Hematopoietic multipotent progenitor cell treated with erythropoietin and hydrocortisone succinate and interleukin-3 and kit ligand, for 17 days (in vitro differentiated cells): ENCODE measurements around the gene NR1H3.
"Not testable (repeated sequence)": the region's sequence is repeated elsewhere in the genome, so short reads cannot be mapped to it uniquely, and the experiment has no call there.

Source experiments
- DNase-seq: peaks from one replicate; pipeline ENCODE4 v3.0.0-alpha.2; 2015; ENCODE audit warnings: low spot score

The NR1H3 gene

DNA sequence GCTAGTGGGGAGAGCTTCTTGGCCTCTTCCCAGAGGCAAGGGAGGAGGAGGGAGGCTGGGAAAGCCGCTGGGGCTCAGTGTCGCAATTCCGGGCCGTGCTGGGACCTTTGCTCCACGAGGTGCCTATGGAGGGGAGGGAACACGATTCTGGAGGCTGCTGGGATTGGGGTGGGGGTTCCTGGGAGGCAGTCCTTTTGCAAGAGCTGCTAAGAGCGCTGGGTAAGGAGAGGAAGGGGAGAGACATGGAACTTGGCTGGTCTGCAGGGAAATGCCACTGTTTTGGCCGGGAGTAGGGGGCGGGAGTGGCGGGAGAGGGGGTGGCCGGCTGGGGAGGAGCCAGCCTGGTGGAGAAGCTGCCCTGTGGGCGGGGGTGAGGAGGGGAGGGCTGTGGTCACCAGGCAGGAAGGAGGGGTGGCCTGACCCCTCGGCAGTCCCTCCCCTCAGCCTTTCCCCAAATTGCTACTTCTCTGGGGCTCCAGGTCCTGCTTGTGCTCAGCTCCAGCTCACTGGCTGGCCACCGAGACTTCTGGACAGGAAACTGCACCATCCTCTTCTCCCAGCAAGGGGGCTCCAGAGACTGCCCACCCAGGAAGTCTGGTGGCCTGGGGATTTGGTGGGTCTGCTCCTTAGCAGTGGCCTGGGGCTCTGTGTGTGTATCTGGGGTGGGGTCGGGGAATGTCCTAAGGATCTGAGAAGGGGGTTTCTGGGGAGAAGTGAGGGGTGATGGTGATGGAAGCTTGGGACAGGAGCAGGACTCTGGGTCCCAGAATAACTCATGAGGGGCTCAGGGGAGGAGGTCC is at the start of gene NR1H3:
Gene NR1H3, plus strand, starts transcription at position 480 of the 800 bp plus-strand sequence. CDS start 1,221 bp downstream, outside the sequence.
- no peak for DNase-seq

DNA sequence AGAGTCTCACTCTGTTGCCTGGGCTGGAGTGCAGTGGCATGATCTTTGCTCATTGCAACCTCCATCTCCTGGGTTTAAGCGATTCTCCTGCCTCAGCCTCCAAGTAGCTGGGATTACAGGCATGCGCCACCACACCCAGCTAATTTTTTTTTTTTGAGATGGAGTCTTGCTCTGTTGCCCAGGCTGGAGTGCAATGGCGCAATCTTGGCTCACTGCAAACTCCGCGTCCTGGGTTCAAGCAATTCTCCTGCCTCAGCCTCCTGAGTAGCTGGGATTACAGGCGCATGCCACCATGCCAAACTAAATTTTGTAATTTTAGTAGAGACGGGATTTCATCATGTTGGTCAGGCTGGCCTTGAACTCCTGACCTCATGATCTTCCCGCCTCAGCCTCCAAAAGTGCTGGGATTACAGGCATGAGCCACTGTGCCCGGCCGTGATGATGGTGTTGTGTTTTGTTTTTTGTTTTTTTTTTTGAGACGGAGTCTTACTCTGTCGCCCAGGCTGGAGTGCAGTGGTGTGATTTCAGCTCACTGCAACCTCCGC is 49.7 kb upstream of the NR1H3 start:
- not testable (repeated sequence) for DNase-seq

DNA sequence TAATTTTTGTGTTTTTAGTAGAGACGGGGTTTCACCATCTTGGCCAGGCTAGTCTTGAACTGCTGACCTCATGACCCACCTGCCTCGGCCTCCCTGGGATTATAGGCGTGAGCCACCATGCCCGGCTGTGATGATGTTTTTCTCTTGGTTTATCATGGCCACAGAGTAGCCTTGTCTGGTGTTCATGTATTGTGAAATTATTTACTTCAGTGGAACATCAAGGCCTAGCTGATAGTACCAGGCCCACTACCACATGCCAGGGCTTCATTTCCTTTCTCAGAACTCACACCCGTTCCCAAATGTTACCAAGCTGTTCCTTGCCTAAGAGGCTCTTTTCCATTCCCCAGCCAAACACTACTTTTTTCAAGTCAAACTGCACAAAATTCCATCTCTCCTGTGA is 49.2 kb upstream of the NR1H3 start:
- no peak for DNase-seq

DNA sequence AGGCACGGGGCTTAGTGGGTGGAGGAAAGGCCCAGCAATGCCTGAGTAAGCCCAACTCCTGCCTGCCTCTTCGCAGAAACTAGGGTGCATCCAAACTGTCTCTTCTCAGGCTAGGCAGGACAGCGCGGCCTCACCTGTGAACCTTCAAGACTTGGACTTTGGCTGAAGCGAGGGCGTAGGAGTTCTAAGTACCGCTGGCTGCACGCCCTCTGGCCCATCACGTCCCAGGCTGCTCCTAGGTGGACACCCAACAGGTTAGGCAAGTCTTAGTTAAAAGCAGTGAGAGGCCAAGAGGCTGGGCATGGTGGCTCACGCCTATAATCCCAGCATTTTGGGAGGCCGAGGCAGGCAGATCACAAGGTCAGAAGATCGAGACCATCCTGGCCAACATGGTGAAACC is 44.9 kb upstream of the NR1H3 start:
- DNase-seq = no peak

DNA sequence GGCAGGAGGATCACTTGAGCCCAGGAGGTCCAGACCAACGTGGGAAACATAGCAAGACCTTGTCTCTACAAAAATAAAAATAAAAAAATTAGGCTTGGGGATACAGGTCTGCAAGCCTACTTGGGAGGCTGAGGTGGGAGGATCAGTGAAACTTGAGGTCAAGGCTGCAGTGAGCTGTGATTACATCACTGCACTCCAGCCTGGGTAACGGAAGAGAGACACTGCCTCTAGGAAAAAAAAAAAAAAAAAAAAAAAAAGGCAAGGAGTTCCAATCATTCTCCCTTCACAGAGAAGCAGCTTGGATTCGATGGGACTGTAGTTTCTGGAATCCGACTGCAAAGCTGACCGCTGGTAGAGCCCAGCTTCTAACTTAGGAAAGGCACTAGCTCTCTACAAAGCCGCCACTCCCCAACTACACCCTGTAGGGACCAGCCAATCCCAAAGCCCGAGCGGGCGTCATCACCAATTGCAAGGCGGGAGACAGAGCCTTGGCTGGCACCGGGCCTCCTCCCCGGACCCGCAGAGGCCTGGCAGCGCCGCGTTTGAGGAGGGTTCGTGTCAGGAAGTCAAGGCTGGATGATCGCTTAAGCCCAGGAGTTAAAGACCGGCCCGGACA is 43.7 kb upstream of the NR1H3 start:
- peak; percentile 93 for DNase-seq

DNA sequence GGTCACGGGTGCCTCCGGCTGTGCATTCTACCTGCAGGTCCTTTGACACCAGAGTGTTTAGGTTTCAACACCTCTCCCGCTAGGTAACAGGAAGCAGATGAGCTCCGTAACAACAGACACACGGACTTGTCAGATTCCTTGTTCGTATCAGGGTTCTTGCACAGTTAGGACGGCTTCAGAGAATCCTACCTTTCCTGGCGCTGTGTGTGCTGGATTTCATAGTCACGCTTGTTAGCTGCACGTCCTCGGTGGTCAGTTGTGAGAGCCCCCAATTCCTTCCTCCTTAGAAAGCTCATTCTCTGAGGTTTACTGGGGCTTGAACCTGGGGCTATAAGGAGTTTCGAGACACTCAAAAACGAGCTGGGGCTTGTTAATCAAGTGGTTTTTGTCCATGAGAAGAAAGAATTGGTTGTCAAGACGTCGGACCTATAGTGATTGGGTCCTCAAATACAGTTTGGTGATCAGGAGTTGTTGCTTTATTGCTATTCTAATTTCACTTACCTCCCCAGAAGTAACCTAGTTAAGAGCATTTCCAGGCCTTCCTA is 42.4 kb upstream of the NR1H3 start:
- no peak for DNase-seq

DNA sequence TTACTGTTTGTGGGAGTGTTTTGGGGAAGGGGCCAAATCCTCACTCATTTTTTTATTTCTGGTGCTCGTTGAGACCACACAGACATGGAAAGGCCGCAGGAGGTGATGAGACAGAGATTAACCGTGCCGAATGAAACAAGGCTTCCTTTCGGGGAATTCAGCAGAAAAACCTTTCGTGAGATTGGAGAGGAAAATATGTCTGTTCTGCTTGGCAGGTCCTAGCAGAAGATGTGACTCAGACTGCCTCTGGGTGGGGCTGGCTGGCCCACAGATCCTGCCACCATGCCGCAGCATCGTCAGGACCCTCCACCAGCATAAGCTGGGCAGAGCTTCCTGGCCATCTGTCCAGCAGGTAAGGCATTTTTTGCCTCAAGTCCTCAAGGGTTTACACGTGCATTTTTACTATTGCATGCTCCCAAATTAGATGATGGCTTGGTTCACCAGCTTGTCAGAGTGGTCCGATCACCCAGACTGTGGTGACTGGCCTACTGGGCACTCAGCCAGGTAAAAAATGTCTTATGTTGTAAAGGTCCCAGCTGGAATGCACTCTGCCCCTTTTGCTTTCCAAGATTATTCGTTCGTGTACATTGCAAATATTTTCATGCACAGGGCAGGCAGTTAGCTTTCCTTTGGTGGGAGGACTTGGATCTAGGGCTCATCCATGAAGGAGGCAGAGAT is 41.5 kb upstream of the NR1H3 start:
- peak; percentile 77 for DNase-seq

DNA sequence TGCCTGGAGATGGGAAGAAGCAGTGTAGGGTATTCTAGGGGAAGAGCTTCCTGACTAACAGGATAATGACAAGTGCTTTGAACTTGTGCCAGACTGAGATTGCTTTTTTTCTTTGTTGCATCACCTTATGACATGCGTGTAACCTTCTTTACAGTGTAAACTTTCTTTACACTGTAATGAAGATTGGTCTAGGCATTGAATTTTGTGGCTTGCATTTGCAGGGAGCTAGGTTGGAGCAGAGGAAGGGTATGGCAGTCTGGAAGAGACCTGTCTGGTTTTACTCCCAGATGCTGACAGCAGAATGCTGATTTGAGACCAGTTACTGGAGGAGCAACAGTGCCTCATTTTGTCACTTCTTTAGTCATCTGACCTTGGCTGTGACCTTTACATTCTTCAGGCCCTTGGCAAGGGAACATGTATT is 37.4 kb upstream of the NR1H3 start:
- no peak for DNase-seq

DNA sequence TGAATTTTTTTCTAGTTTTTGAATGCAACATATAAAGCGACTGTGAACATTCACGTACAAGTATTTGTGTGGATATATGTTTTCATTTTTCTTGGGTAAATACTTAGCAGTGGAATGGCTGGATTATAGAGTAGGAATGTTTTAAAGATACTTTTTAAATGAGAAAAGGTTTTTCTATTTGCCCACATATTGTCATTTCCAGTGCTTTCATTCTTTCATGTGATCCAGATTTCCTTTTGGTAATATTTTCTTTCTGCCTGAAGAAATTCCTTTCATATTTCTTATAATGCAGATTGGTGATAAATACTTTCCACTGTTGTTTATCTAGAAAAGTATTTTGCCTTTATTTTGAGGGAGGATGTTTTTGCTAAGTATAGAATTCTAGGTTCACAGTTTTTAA is 35.1 kb upstream of the NR1H3 start:
- DNase-seq = no peak

DNA sequence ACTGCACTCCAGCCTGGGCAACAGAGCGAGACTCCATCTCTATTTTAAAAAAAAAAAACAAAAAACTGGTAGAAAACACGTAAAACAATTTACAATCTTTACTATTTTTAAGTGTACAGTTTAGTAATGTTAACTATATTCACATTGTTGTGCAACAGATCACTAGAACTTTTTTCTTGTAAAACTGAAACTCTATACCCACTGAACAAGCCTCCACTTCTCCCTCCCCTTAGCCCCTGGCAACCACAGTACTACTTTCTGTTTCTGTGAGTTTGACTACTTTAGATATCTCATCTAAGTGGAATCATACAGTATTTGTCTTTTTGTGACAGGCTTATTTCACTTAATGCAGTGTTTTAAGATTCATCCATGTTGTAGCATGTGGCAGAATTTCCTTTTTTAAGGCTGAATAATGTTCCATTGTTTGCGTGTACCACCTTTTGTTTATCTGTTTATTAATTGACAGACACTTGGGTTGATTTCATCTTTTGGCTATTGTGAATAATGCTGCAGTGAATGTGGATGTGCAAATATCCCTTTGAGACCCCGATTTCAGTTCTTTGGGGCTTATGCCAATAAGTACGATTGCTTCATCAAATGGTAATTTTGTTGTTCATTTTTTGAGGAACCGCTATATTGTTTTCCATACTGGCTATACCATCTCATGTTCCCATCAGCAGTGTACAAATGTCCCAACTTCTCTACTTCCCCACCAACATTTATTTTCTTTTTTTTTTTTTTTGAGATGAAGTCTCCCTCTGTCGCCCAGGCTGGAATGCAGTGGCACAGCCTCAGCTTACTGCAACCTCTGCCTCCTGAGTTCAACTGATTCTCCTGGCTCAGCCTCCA is 32.0 kb upstream of the NR1H3 start:
- no peak for DNase-seq

DNA sequence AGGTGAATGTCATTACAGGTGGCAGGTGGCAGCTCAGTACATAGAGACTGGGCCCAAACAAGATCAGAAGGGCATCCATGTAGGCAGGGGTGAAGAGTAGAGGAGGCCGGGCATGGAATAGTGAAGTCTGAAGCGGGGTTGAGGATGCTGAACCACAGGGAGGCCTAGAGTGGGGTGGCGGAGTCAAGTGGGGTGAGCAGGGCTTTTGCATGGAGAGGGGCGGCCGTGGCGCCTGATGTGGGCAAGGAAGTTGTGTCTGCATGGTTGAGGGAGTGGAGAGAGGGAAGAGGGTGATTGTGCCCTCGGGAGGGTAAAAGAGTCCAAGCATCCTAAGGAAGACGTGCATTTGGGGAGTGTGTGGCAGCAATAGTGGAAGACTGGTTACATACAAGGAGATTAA is 28.6 kb upstream of the NR1H3 start:
- DNase-seq = no peak

DNA sequence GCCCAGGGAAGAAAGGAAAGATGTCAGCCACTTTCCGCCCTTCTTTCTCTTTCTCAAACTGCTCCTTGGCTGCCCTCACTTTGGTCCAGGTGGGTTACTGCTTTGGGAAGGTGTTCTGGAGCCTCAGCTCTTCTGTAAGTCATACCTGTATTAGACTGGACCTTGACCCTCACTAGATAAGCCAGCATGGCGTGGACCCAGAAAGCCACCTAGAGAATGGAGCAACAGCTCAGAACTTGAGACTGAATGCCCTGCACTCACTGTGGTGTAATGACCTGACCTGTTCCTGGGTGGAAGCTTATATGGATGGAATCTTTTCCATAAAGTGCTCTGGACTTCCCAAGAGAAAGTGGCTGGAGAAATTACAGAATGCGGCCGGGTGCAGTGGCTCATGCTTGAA is 24.7 kb upstream of the NR1H3 start:
- no peak for DNase-seq

DNA sequence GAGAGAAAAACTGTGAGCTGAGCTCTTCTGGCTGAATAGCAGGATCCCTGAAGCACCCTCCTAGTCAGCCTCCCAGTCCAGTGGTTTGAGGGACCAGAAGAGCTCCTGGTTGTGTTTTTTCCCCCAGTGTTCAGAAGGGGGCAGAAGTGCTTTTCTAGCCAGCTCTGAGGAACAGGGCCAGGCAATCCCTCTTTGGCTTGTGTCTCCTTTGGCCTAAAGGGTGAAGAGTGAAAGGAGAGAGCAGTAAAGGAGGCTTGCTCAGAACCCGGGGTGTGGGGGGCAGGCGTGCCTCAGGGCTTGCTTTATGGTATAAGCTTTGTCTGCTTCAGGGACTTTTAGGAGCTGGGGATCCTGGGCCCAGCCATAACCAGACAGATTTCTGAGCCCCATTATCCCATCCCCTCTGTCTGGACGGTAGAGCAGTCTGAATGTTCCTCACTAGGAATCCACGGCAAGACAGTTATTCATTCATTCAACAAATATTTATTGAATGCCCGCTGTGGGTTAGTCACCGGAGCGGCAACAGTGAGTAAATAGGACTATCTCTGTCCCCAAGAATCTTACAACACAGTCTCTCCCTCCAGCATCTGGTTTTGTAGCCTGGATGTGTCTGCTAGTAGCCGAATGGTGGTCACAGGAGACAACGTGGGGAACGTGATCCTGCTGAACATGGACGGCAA is 23.7 kb upstream of the NR1H3 start:
- no peak for DNase-seq

DNA sequence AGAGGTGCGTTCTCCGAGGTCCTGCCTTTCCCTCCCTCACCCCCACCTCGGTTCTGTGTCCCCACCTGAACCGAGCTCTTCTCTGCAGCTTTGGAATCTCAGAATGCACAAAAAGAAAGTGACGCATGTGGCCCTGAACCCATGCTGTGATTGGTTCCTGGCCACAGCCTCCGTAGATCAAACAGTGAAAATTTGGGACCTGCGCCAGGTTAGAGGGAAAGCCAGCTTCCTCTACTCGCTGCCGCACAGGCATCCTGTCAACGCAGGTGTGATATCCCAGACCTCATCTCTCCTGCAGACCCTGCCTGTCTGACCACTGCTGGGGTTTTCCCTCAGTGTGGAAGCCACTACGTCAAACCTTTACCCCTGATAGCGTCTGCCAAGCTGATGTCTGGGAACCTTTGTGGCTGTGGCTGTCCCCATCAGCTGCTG is 23.1 kb upstream of the NR1H3 start:
- DNase-seq = no peak

DNA sequence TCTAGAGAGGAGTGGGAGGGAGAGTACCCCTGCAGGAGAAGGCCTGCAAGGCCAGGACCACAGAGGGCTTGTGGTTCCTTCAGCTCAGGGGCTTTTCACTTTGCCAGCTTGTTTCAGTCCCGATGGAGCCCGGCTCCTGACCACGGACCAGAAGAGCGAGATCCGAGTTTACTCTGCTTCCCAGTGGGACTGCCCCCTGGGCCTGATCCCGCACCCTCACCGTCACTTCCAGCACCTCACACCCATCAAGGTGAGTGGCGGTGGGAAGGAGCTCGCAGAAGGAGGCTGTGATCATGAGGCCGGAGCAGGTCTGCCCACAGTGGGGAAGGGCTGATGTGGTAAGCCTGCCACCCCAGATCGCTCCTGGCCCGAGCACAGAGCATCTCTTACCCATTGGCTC is 22.6 kb upstream of the NR1H3 start:
- no peak for DNase-seq

DNA sequence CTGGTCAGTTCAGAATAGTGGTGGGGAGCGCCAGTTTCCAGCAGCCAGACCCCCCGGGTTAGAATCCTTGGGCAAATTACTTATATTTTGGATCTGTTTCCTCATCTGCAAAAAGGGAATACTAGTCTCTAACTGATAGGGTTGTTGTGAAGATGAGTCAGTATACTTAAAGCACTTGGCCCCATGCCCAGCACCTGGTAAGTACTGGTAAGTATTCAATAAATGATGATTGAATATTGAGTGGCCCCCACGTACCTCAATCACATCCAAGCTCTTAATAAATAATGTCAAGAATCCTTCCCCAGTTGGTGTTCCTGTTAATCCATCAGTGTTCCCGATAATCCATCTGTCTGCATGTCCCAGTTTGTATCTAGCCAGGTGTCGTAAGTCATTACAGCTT is 21.3 kb upstream of the NR1H3 start:
- peak; percentile 49 for DNase-seq

DNA sequence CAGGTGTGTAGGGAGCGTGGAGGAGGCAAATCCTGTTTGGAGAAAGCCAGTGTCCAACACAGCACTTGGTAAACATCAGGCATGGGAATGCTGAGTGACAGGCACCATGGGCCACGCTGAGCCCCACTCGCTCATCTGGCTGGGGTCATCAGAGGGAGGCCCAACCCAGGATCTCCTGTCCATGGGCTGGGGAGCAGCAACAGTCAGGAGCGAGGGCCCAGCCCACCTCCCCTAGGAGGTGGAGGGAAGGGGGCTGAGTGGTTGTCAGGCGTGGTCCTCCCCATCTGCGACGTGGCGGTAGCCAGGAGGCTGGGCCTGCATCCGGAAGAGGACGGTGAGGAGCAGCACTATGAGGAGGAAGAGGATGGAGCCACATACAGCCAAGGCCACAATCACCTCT is 17.9 kb upstream of the NR1H3 start:
- DNase-seq = no peak

DNA sequence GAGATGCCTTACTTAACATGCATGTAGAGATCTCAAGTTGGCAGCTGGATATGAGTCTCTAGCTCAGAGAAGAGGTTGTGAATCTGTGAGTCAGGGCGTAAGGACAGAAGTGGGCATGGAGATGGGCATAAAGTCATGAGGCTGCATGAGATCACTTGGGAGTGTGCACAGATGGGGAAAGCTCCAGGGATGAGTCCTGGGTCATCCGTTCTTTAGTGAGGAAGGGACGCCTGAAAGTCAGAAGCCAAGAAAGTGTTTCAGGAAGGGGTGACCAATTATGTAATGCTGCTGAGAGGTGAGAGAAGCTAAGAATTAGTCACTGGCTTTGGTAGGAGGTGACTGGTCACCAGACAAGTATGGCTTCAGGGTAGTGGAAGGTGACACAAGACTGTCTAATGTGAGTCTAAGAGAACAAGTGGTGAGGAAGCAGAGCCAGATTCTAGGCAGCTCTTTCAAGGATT is 15.9 kb upstream of the NR1H3 start:
- DNase-seq = no peak

DNA sequence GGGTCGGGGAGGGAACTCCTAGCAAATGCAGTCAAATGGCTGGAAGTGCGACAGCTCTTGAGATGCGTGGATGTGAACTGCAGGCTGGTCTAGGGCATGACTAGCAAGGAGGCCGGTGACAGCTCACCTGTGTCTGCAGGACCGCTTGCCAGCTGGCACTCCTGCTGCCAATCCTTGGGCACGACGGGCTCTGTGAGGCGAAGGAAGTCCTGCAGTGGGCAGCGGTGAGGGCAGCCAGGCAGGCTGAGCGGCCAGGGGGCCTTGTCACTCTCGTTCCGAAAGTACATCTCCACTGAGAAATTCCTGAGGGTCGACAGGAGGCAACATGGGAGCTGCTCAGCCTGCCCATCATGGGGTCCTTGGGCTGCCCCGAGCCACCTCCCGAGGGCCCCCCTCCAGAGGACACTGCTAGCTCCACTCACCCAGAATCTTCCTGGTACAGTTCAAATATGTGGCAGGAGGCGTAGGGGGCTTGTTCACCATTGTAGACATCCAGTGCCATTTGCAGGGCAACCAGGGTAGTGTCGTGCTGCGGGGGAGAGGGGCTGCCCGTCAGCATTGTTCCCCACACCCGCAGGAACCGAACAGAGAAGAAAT is 15.1 kb upstream of the NR1H3 start:
- no peak for DNase-seq

DNA sequence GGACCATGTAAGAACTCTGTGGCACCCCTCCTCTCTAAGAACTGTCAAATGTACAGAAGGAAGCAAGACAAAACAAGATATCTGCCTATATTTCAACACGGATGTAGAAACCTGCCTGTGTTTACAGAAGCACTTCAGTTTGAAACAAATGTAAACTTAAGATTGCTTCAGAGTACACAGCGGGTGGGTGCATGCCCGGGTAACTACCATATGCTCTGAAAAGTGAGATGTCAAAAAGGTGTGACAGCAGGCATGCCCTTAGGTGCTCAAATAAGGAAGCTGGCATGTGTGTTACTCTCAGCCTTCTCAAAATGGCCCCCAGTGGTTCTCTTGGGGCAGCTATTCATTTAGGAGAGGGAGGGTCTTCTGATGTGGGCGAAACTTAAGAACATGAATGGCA is 14.3 kb upstream of the NR1H3 start:
- DNase-seq = no peak
